HK-2 (cell line): ENCODE data around the gene RPS23.
A peak's percentile ranks its signal among the peaks of the same experiment; 100 is the strongest.

ENCODE experiments used
- DNase-seq: peaks from one replicate; pipeline ENCODE4 v3.0.0-alpha.2; 2018; ENCODE audit not compliant: unreplicated experiment

Gene RPS23

DNA sequence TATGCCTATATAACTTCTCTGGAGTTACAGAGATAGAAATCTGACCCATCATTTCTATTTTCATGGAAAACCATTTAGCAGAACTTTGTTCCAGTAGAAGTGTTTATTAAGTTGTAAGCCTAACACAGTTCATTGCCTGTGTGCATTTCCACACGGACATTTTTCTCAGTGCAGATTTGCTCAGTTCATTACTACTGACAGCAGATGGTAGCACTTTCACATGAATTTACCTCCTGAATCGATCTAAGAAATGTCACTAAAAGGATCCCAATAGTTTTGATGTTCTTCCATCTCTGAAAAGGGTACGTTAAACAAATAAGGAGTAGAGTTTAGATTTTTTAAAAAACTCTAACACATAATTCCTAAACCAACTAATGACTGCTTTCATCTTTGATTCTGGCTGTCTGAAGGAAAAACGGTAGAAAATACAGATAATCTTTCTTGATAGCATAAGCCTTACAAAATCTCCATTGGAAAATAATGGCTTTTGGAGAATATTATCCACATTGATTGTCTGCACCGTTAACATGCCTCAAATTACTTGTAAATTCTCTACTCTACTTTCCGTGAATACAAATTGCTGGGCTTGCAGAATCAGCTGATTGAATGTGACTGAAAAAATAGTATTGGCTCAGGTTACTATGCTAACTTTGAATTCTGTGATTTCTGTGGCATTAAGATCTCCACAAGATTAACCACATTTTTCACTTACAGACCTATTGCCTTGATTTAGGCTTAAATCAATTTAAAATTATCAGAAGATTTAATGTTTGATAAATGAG, 33.1 kb downstream of the RPS23 start:
- DNase-seq = no peak

DNA sequence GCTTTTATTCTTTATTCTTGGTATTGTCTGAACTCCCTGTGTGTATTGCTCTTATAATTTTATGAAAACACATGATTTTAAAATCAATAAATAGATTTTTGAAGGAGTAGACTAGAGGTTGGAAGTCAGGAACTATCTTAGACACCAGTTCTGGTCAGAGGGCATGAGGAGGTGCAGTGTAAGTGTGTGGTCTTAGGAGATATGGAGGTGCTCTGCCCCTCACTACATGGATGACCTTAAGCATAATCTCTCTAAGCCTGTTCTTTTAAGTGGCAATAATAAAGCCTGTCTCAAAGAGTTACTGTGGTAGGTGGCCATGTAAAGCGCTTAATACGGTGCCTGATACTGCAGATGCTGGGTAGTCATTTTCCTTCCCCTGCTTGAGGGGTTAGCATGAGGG, 34.0 kb downstream of the RPS23 start:
- no peak for DNase-seq

GRCh38 chr5:82234885-82235284, 43.3 kb downstream of the RPS23 start:
- DNase-seq = no peak

GRCh38 chr5:82225525-82226172, 52.5 kb downstream of the RPS23 start:
- DNase-seq = peak; percentile 46
